Left forelimb (tissue), 1 donor: ENCODE data around the gene HLCS.

Experiments
- DNase-seq: peaks from one replicate; pipeline ENCODE4 v3.0.0-alpha.2; 2018; ENCODE audit warnings: low spot score

The HLCS gene

GRCh38 chr21:36743446-36743845 lies 223.0 kb downstream of the HLCS start:
- DNase-seq: no peak

DNA sequence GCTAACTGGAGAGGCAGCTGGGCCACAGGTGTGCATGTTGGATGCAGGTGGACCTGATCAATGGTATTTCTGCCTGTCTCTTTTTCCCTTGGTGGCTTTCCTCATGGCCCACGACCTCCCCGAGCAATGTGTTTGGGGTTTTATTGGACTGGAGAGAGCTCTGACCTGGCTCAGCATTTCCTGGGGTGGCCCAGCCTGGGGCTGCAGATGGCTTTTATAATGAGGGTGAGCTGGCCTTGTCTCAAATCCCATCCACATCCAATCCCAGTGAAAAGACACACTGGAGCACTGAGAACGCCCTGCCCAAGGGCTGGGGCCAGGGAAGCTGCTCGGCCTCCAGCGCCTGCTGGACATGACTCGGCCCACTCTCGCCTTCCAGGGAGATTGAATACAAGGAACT lies 223.5 kb downstream of the HLCS start:
- DNase-seq: no peak

- no peak for DNase-seq
Measured at GRCh38 chr21:36741506-36741905, 225.0 kb downstream of the HLCS start.

- no peak for DNase-seq
Measured at GRCh38 chr21:36738489-36739126, 227.9 kb downstream of the HLCS start.

DNA sequence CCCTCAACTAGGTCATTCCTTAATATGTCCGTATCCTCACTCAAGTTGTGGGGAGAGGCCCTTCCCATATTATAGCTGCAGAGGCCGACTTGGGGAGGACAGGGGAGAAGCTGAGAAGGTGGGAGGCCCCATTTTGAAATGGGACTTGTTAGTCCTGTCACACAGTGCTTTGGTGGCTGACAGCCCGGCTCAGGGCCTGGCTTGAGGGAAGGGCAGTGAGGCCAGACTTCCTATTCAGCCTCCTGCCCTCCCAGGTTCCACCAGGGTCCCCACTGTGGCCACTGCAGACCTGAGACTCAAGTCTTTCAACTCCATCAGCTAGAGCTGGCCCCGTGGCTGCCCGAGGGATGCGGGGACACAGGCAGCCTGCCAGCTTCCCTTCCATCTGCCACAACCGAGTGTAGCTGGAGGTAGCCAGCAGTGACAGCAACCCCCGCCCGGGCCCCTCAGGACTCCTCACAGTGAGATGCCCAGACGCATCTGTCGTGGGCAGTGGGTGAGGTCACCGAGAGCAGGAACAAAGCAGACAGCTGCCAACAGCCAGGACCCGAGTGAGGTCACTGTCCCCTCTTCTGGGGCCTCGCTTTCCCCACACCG lies 230.6 kb downstream of the HLCS start:
- no peak for DNase-seq

- DNase-seq: no peak
Measured at GRCh38 chr21:36735201-36735515, 231.3 kb downstream of the HLCS start.

DNA sequence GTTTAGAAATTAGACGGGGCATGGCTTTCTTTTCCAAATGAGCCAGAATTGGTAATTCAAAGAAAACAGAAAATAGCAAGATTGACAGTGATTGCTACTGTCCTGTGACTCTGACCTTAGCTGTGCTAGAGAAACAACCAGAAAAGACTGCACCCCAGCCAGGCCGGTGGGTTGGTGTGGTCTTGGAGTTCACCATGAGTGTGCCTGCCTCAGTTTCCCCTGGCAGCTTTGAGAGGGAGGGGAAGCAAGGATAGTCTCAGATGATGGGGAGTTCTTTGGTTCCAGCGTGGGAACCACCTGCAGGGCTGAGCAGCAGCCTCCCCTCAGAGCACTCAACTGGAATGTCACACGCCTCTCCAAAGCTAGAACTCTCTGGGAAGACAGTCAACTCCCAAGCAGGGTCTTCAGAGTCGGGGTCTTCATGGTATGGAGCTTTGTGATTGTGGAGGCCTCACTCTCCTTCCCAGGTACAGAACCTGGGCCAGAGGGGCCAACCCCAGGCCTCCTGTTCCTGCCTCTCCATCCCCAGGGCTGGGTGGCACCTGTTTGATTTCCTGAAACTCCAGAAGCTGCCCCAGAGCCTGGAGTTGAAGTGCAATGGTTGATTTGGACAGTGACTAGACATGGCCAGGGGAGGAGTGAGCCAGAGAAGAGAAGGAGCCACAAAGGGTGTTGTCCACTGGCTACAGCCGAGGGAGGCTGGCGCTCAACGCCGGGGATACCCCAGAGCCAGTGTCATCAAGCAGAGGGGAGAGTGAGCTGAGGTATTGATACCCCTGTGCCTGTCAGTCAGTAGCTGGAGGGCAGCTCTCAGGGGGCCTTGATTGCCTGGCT lies 231.9 kb downstream of the HLCS start:
- DNase-seq: no peak

- DNase-seq: no peak
Measured at GRCh38 chr21:36733857-36734256, 232.6 kb downstream of the HLCS start.

DNA sequence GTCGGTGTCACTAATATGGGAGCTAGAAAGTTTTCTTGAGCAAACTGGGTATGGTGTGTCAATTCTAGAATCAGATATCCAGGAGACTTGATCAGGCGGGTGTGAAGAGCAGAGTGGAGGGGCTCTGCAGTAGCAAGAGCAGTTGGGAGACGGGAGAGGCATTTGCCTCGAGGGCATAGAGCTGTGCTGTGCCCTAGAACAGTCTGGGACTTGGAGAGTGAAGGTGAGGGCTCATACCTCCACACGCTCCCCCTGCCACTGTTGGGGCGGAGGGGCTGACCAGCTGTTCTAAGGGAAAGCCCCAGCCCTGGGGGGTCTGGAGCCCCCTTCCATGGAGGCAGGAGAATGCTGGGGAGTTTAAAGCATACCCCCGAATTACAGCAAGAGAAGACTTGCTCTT lies 233.7 kb downstream of the HLCS start:
- DNase-seq: no peak

DNA sequence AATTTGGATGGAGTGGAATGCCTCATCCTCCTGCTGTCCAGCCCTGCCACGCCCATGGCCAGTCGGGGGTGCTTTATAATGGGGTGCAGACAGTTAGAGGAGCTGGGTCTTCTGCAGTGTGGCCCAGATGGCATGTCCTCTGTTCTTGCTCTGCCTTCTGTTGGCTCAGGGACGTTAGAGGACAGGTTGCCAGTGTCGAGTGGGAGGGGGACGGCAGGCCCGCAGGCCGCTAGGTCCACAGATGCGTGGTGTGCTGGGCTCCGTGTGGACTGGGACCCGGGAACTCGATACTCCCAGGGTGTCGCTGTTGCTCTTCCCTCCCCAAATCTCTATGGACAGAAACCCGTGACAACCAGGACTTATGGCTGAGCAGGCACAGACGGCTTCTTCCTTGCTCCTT lies 234.3 kb downstream of the HLCS start:
- DNase-seq: no peak

DNA sequence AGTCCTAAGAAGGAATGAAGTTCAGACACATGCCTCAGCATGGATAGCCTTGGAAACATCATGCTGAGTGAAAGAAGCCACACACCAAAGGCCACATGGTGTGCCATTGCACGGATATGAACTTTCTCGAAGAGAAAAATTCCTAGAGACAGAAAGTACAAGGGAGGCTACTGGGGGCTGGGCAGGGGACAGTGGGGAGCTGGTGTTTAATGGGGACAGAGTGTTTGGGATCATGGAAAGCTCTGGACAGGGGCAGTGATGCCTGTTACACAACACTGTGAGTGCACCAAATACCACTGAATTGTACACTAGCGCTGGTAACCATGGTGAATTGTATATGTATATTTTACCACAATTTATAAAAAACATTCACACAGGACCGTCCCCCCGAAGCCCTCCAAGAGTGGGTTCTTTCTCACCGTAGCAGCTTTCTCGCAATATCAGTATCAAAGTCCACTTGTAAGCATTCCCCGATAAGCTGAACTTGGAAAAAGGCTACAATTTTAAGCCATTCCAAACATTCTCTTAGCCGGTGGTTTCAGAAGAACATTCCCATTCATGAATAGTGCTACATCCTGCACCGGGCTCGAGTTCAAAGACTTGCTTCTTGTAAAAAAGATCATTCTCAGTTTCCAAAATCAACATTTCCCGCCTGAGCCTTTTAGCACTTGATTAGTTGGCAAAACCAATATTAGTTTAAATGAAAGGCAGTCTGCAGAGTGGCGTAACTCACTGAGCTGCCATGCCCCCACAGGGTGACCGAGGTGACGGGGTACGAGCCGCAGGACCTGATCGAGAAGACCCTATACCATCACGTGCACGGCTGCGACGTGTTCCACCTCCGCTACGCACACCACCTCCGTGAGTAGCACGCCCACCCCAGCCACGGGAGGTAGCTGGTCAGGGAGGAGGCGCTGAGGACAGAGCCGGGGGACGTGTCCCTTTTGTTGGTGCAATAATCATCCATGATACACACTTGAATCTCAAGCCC lies 235.9 kb downstream of the HLCS start:
- DNase-seq: no peak

- peak; percentile 25 for DNase-seq
Measured at GRCh38 chr21:36729310-36729970, 237.0 kb downstream of the HLCS start.

DNA sequence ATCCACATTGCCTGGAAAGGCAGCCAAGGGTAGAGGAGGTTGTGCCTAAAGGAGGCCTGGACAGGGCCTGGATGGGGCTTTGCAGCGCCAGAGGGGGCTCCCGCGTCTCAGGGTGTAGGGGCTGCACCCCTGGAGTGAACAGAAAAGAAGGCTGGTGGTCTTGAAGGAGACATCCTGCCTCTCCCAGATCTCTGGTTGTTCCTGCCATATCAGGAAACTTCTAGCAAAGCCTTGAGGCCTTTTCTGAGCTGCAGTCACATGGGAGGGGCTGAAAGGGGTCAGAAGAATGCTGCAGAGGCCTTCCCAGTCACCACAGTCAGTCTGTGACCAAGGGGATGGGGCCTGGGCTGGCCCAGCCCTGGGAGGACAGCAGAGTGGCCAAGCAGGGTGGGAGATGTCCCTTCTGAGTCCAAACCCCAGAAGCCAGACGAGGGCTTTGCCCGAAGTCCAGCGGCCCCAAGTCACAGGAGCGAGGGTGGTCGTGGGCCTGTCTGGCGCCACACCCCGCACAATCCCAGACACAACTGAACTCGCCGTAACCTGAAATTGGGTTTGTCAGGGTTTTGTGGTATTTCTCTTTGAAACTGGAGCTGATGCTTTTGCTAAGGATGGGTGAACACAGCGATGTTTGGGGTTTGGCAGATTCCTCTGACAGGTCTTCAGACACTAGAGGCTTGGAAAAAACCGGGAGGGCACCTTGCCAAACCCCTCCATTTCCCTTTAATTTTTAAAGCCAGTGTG lies 237.9 kb downstream of the HLCS start:
- DNase-seq: no peak

DNA sequence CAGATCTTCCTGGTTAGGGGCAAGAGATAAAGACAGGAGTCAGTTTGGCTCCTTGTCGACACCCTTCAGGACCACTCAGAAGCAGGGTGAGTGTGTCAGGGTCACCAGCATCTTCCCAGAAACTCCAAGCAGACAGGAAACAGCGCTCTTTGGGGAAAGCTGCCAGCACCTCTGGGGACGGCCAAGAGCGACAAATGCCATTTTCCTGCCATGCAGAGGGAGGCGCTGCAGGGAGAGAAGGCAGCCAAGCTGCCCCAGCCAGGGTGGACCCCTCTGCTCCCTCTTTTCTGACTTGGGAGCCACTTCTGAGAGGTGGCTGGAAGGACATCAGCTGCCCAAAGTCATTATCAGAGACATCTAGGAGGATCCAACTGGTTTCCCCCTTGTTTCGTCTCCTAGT lies 238.6 kb downstream of the HLCS start:
- DNase-seq: peak; percentile 8

DNA sequence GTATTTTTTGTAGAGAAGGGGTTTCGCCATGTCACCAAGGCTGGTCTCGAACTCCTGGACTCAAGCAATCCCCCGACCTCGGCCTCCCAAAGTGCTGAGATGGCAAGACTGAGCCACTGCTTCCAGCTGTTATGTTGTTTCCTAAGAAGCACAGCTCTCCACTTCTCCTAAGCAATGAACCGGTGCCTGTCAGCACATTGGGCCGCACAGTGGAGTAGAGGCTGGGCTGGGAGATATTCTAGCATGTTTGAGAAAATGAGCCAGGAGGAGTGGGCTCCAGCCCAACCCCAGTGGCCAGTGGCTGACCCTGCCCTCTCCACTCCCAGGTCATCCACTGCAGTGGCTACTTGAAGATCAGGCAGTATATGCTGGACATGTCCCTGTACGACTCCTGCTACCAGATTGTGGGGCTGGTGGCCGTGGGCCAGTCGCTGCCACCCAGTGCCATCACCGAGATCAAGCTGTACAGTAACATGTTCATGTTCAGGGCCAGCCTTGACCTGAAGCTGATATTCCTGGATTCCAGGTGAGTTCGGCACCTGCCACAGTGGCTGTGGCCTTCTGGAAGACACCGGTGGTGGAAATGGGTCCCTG lies 240.6 kb downstream of the HLCS start:
- peak; percentile 48 for DNase-seq

- no peak for DNase-seq
Measured at GRCh38 chr21:36724660-36725059, 241.8 kb downstream of the HLCS start.

DNA sequence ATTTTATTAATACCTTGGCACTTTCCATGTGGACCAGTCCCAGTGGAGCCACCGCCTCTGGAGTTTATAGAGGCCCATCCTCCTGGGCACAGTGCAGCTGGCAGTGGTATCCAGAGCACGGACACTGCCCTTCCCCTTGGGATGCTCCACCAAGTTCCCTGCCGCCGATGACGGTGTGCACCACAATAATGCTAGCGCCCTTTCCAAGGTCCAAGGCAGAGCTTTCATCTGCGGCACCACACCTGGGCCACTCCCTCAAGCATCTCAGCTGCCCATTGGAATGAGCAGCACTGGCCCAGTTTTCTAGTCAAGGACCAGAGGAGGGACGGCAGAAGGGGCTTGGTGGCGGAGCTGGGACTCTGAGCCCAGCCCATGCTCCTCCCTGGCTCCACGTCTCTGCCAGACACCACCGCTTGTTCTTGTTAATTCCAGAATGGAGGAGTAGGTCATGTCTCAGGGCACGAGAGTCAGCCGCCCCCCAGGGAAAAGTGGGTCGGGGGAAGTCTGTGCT lies 243.0 kb downstream of the HLCS start:
- no peak for DNase-seq

GRCh38 chr21:36722370-36723368 lies 243.8 kb downstream of the HLCS start:
- no peak for DNase-seq

- no peak for DNase-seq
Measured at GRCh38 chr21:36721817-36722216, 244.7 kb downstream of the HLCS start.
